Mucosa of gallbladder (tissue), 1 donor: ENCODE data around the gene INF2. TPM values are rescaled to one million over a fixed set of nuclear protein-coding genes. Genes with fewer than 3 reads are reported as not detected.
A peak's percentile ranks its signal among the peaks of the same experiment; 100 is the strongest.
"Not testable (repeated sequence)": the region's sequence is repeated elsewhere in the genome, so short reads cannot be mapped to it uniquely, and the experiment has no call there.

Experiments
- DNase-seq: peaks from one replicate; pipeline ENCODE4 v3.0.0-alpha.2; 2020; ENCODE audit warnings: low spot score
- total RNA-seq: library from RNA; stranded (reverse); gene quantifications from one replicate; pipeline ENCODE4 v1.2.1, GENCODE V29; 2021
- donor health status: DM: no; HTN: no; CAD: no.

The INF2 gene
- total RNA-seq, 1 donor from 2014 or later = 306 TPM

GRCh38 chr14:104657101-104657524 lies 32.3 kb upstream of the INF2 start:
- DNase-seq = no peak

- DNase-seq = peak; percentile 56
Measured at GRCh38 chr14:104657563-104658324, 31.7 kb upstream of the INF2 start.

DNA sequence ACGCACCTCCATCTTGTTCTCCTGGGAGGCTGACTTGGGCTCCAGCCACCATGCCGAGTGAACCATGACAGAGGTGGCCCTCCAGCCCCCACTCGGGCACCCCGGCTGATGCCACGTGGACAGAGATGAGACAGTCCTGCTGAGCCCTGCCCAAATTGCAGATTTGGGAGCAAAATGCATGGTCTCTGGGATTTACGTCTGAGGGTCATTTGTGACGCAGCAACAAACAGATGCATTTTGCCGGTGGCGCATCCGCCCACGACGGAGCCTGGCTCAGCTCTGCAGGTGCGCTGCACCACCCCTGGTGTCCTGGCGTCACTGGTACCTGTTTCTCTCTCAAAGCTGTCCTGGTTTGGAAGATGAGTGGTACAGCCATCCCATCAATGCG lies 31.1 kb upstream of the INF2 start:
- no peak for DNase-seq

- DNase-seq = no peak
Measured at GRCh38 chr14:104659146-104659545, 30.3 kb upstream of the INF2 start.

- DNase-seq = no peak
Measured at GRCh38 chr14:104659764-104660523, 29.5 kb upstream of the INF2 start.

- DNase-seq = no peak
Measured at GRCh38 chr14:104660597-104660996, 28.8 kb upstream of the INF2 start.

DNA sequence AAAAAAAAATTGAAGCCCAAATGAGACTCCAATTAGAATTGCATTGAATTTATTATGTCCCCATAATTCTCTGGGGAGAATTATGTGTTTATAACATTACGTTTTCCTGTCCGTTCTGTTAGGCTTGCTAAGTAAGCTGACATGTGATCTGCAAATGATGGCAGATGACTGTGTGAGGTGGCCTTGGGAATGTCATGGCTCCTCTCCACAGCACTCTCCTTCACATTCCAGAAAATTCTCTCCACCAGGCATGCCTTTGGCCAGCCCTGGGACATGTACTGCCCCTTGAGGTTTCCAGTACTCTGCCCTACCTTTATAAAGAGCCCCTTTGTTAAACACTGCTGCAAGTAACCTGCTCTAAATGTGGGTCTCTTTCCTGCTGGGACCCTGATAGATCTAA lies 28.3 kb upstream of the INF2 start:
- no peak for DNase-seq

GRCh38 chr14:104661528-104662157 lies 27.8 kb upstream of the INF2 start:
- DNase-seq = not testable (repeated sequence)

GRCh38 chr14:104662472-104662871 lies 26.9 kb upstream of the INF2 start:
- DNase-seq = not testable (repeated sequence)

DNA sequence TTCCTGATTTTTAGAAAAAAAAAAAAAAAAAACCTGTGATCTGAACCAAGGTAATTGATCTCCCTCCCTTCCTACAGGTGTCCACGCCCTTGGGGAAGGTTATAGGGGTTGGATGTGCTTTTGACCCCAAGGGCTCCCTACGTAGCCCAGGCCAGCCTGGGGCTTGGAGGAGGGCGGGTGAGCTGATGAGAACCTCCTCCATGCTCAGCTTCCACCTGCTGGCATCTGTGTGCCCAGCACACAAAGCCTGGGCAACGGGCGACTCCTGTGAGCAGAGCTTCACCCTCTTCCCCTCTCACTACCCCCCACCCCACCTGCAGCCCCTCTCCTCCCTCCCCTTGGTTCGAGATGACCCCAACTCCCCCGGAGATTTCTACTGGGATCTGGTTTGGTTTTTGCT lies 25.3 kb upstream of the INF2 start:
- no peak for DNase-seq

DNA sequence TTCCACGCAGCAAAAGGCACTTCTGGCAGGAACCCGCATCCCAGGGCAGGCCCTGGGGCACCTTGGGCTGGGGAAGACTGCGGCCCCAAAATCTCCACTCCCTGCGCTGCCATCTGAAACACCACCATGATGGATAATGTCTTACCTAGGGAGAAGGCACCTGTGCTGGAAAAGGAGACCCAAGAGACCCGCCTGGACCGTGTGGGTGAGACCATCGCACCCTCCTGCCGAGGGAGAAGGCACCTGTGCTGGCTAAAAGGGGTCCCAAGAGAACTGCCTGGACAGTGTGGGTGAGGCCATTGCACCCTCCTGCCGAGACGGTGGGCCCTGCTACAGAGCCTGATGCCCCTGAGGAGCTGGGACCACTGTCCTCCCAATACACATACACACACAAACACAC lies 24.8 kb upstream of the INF2 start:
- DNase-seq = no peak

GRCh38 chr14:104665114-104665656 lies 24.2 kb upstream of the INF2 start:
- DNase-seq = no peak

GRCh38 chr14:104665657-104666522 lies 23.5 kb upstream of the INF2 start:
- DNase-seq = no peak

DNA sequence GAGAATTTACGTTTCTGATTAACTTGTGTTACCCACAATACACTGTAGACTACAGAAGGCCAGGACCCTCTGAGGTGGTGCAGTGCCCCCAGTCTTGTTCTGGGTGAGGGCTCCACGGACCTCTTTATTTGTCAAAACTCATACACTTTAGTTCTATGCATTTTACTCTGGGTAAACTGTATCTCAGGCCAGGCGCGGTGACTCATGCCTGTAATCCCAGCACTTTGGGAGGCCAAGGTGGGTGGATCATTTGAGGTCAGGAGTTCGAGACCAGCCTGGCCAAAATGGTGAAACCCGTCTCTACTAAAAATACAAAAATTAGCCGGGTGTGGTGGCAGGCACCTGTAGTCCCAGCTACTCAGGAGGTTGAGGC lies 22.9 kb upstream of the INF2 start:
- DNase-seq = not testable (repeated sequence)

DNA sequence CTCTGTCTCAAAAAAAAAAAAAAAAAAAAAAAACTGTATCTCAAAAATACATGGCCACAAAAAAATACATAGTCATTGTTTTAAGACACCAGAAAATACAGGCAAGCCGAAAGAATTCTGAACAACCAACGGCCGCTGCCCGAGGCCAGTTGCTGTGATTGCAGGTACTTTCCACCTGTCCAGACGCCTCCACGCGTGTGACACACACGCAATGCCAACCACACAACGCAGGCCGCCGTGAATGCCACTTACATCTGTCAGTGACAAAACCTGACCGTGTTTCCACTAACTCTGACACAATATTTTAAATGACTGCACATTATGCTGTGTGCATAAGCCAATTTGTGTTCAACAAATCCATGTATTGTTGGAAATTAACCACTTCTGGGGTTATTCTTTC lies 22.4 kb upstream of the INF2 start:
- no peak for DNase-seq

DNA sequence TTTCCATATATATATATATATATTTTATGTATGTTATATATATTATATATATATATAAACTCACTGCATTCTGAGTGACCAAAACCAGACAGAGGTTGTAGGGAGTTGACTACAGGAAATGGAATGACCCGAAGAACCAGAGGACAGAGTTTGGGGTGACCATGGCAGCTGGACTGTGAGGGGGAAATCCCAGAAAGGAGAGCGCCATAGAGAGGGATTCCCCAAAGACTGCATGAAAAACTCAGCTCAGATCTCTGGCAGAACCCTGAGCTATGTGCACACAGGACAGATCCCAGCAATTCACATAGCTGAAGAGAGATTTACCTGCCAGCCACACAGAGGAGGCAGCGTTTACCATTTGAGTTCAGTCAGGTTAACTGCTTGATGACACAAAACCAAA lies 19.7 kb upstream of the INF2 start:
- no peak for DNase-seq

DNA sequence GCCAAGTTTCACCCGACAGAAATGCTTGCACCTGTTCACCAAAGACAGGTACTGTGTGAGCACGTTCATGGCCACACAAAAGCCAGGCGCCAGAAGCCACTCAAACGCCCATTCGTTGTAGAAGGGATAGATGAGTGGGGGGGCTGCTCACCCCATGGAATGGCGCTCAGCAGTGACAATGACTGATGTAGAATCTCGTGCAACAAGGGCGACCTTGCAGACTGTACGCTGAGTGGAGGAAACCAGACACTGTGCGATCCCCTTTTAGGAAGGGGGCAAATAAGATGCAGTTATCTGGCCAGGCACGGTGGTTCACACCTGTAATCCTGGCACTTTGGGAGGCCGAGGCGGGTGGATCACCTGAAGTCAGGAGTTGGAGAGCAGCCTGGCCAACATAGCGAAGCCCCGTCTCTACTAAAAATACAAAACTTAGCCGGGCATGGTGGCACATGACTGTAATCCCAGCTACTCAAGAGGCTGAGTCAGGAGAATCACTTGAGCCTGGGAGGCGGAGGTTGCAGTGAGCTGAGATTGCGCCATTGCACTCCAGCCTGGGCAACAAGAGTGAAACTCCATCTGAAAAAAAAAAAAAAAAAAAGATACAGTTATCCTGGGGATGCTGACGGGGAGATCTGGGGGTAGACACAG lies 18.0 kb upstream of the INF2 start:
- not testable (repeated sequence) for DNase-seq

DNA sequence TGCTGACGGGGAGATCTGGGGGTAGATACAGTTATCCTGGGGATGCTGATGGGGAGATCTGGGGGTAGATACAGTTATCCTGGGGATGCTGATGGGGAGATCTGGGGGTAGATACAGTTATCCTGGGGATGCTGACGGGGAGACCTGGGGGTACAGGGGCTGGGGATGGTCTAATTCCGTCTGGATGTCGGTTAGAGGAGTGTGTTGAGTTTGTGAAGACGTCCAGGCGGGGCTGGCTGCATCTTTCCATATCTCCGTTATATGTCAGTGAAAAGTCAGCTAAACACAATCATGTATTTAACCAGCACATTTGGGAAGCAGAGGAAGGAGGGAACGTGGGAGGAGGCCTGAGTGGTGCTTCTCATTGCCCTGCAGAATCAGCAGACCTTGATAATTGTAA lies 17.3 kb upstream of the INF2 start:
- DNase-seq = not testable (repeated sequence)

DNA sequence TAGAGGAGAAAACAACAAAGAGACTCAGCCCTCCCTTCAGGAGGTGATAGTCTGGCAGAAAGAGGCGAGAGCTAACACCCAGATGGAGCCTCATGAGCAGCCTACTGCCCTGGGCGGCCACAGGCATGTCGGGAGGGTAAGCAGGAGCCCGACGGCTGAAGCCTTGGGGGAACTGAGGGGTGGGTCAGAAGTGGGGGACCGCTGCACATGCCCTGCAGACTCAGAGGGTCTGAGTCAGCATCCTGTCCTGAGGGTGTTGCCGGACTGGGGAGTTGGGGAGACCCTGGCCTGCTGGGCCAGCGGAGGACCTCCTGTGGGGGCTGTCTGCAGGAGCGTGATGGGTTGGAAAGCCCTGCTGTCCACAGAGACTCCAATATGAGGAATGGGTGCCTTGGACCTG lies 15.9 kb upstream of the INF2 start:
- DNase-seq = no peak

DNA sequence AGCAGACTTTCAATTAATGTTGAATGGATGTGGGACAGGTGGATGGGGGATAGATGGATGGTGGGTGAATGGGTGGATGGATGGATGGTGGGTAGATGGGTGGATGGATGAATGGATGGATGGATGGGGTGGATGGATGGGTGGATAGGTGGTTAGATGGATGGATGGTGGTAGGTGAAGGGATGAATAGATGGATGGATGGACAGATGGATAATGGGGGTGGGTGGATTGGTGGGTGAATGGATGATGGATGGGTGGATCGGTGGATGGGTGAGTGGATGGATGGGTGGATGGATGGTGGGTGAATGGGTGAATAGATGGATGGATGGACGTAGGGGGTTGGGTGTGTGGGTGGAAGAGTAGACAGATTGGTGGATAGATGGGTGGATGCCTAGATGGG lies 14.0 kb upstream of the INF2 start:
- no peak for DNase-seq

GRCh38 chr14:104676130-104676693 lies 13.2 kb upstream of the INF2 start:
- DNase-seq = no peak
